GM19452 (cell line): Measurements from ENCODE around the gene RASSF5.
A peak's percentile ranks its signal among the peaks of the same experiment; 100 is the strongest.
"Not testable (repeated sequence)": the region's sequence is repeated elsewhere in the genome, so short reads cannot be mapped to it uniquely, and the experiment has no call there.

ENCODE experiments used
- ATAC-seq: cut with Tn5 transposase; IDR thresholded peaks from one replicate; pipeline ENCODE4 v1.9.1; 2021; ENCODE audit not compliant: unreplicated experiment

Gene RASSF5

GRCh38 chr1:206563367-206564207 is 56.3 kb downstream of the RASSF5 start:
- peak; percentile 44 for ATAC-seq

- no peak for ATAC-seq
Measured at GRCh38 chr1:206565995-206566394, 58.7 kb downstream of the RASSF5 start.

- no peak for ATAC-seq
Measured at GRCh38 chr1:206566999-206567398, 59.7 kb downstream of the RASSF5 start.

- ATAC-seq: no peak
Measured at GRCh38 chr1:206568256-206568655, 60.9 kb downstream of the RASSF5 start.

GRCh38 chr1:206568779-206569352 is 61.5 kb downstream of the RASSF5 start:
- no peak for ATAC-seq

- ATAC-seq: no peak
Measured at GRCh38 chr1:206569556-206569955, 62.2 kb downstream of the RASSF5 start.

- ATAC-seq: no peak
Measured at GRCh38 chr1:206570529-206570928, 63.2 kb downstream of the RASSF5 start.

- no peak for ATAC-seq
Measured at GRCh38 chr1:206572835-206573234, 65.5 kb downstream of the RASSF5 start.

GRCh38 chr1:206573319-206573718 is 66.0 kb downstream of the RASSF5 start:
- ATAC-seq: no peak

- ATAC-seq: no peak
Measured at GRCh38 chr1:206573762-206574161, 66.4 kb downstream of the RASSF5 start.

GRCh38 chr1:206575165-206575893 is 68.0 kb downstream of the RASSF5 start:
- no peak for ATAC-seq

- ATAC-seq: no peak
Measured at GRCh38 chr1:206575894-206576737, 68.8 kb downstream of the RASSF5 start.

- ATAC-seq: no peak
Measured at GRCh38 chr1:206577626-206578025, 70.3 kb downstream of the RASSF5 start.

- ATAC-seq: no peak
Measured at GRCh38 chr1:206578068-206578977, 71.0 kb downstream of the RASSF5 start.

GRCh38 chr1:206578978-206579374 is 71.6 kb downstream of the RASSF5 start:
- no peak for ATAC-seq

GRCh38 chr1:206579747-206580437 is 72.6 kb downstream of the RASSF5 start:
- ATAC-seq: peak; percentile 82

- peak; percentile 17 for ATAC-seq
Measured at GRCh38 chr1:206580438-206581113, 73.2 kb downstream of the RASSF5 start.

GRCh38 chr1:206581114-206581497 is 73.8 kb downstream of the RASSF5 start:
- ATAC-seq: not testable (repeated sequence)

- ATAC-seq: no peak
Measured at GRCh38 chr1:206581571-206581981, 74.2 kb downstream of the RASSF5 start.
